HG02870 (cell line): ENCODE measurements around the gene TRPV4.

Source experiments
- ATAC-seq: cut with Tn5 transposase; IDR thresholded peaks from one replicate; pipeline ENCODE4 v1.9.1; 2021; ENCODE audit warnings: mild to moderate bottlenecking, moderate library complexity; ENCODE audit not compliant: unreplicated experiment

TRPV4 gene

DNA sequence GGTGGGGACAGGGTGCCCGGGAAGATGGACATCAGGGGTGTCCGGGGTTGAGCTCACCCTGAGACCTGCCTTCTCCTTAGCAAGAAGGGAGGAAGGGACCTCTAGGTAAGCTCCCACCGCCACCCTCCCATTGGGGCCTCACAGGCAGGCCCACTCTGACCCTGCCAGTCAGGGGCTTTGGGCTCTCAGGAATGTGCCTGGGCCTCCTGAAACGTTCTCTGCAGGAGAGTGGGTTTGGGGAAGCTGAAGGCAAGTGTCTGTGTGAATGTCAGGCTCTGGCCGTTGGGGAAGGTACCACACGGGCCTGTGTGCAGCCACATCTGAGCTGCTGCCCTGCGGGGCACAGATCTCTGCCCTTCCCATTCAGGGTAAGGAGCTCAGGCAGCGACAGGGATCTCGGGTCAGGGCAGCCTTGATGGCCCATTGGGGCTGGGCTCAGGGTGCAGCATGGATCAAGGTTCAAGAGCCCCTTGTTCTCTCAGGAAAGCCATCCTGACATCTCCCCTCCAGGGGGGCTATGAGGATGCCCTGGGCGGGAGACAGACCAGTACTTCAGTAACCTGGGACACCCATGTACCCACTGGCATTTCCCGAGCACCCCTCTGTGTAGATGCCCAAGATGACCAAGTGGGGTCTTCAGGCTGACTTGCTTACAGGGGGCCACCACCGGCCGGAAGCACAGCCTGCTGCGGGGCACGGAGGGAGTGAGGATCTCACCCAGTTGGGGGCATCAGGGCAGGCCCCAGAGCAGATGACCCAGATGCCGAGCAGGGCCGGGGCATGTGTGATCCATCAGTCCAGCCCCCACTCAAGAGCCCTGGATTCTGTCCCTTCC lies 89.9 kb downstream of the TRPV4 start:
- ATAC-seq, result no peak

DNA sequence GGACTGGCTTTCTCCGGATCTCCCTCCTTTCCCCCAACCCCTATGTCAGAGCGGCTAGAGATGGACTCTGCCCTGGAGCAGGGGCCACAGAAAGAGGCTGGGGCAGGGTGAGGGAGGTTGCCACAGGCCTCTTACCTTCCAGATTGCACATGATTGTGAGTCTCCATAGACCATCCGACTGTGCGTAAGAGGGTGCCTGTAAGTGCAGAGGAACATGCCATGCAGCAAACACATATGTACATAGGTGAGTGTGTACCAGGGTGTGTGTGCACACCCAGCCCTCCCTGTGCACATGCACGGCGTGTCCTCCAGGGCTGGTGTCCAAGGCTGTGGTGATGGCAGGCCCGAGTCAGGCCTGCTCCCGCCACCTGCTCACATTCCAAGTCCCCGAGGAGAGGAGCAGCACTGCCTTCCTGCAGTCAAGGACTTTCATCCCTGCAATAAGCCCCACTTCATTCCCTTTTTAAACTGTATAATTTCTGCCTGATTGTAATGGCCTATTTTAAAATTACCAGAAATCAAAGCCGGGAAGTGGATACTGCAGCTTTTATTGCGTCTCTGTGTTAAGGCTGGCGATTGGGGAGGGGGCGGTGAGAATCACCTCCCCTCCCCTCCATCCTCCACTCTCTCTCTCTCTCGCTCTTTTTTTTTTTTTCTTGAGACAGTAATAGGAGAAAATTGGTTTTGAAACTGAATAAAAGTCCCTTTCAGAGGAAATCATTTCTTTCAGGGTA lies 91.1 kb downstream of the TRPV4 start:
- ATAC-seq, result no peak

DNA sequence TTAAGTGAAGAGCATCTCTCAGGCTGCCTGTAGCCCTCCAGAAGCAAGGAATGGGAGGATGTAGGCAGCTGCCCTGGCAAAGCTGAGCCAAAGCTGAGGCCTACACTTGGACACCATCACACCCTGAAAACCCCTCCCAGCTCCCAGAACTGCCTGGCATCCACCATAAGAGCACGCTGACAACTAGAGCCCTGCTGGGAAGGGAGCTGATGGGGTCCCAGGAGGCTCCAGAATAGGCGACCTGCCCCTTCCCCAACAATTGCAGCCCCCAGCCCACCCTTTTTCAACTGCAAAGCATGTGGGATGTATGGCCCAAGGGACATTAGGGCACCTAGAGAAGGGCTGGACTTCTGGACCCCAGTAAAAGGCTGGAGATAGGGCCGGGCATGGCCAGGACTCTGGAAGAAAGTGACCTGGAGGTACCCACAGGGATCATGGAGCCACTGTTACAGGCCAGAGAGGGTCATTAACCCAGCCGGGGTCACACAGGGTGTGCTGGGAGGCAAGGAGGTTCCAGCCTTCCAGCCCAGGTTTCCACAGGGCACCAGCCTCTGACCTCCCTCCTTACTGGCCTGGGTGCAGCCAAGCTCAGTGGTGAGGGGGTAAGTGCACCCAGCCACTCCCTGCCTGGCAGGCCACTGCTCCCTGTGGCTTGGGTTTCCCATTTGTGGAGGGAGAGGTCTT lies 91.8 kb downstream of the TRPV4 start:
- ATAC-seq, result no peak

- no peak for ATAC-seq
Measured at GRCh38 chr12:109740694-109741245, 92.4 kb downstream of the TRPV4 start.

- no peak for ATAC-seq
Measured at GRCh38 chr12:109739747-109740693, 93.2 kb downstream of the TRPV4 start.

GRCh38 chr12:109738878-109739665 lies 94.1 kb downstream of the TRPV4 start:
- ATAC-seq, result no peak

GRCh38 chr12:109738209-109738608 lies 95.0 kb downstream of the TRPV4 start:
- ATAC-seq, result no peak

- ATAC-seq, result no peak
Measured at GRCh38 chr12:109737631-109738030, 95.6 kb downstream of the TRPV4 start.

- no peak for ATAC-seq
Measured at GRCh38 chr12:109737126-109737525, 96.1 kb downstream of the TRPV4 start.

DNA sequence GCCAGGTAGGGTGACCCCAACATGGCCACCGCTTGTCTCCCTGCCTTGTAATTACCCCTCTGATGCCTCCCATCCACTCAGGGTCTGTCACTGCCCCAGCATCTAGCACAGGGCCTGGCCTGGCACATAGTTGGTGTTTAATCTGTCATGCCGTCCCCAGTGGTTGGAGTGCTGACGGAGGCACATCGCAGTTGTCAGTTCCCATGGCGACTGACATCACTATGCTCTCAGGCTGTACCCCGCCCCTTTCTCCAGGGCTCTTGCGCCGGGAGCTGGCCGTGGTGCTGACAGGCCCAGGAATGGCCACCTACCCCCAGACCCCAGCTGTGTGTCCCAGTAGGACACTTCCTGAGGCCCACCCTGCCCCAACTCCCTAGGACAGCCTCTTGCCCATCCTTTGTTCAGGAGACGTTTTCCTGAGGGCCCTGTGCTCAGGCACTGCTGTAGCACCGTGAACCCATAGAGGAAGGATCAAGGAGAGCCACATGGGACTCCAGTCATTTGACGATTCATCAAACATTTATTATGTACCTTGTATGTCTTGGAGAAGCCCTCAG lies 96.6 kb downstream of the TRPV4 start:
- ATAC-seq, result no peak

DNA sequence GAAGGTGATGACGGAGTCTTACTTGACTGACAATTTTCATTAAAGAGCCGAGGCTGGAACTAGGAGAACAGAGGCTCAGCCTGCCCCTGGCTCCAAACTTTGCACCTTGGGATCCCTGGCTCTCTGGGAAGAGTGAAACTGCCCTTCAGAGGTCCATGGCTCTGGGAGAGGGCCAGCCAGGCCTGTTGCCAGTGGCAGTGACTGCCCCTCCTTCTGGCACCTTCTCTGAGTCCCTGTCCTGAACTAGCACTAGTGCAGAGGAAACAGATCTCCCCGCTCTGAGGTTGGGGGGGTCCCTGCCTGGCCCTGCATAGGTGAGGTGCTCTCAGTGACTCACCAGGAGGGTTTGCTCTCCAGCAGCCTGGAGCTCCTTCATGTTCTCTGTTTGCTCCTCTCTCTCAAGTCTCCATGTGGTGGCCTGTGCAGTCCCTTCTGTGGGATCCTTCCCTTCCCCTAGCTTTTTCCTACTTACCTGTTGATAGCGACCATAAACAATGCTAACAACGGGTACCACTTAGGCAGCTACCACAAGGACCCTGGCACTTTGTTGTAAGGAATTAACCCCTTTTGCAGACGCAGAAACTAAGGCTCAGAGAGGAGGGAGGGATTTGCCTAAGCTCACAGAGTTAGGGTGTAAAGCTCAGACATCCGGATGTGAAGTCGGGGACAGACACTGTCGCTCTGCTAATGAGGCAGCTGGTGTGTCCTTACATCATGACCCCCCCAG lies 97.2 kb downstream of the TRPV4 start:
- ATAC-seq, result no peak

GRCh38 chr12:109735051-109735521 lies 98.1 kb downstream of the TRPV4 start:
- ATAC-seq, result no peak

GRCh38 chr12:109734219-109735000 lies 98.8 kb downstream of the TRPV4 start:
- ATAC-seq, result no peak
